SK-N-SH (cell line): ENCODE results near the gene TPSB2. TPM values are rescaled to one million over a fixed set of nuclear protein-coding genes. Genes with fewer than 3 reads are reported as not detected.
"Not testable (repeated sequence)": the region's sequence is repeated elsewhere in the genome, so short reads cannot be mapped to it uniquely, and the experiment has no call there.

Experiments used
- CTCF ChIA-PET: fragments of 300-600, 350-600 bp; formaldehyde crosslinking; extraction: SDS; loops from one replicate; lab custom pipeline; 2021; lab: Yijun Ruan, JAX
- POLR2A ChIA-PET: fragments of 350-600 bp; sonication (Branson Sonifier 250); formaldehyde crosslinking; extraction: SDS; loops from one replicate; lab custom pipeline; 2020; ENCODE audit warnings: antibody characterized with exemption, inconsistent platforms; lab: Yijun Ruan, JAX
- DNase-seq: peaks from one replicate; pipeline ENCODE4 v3.0.0; 2012
- H2AFZ ChIP-seq: fragments of 200-600 bp; sonication (generic); 2 replicates; pipeline ENCODE4 v1.8.1; 2016; ENCODE audit warnings: antibody characterized with exemption, mild to moderate bottlenecking, low read depth
- H3F3A ChIP-seq: fragments of 200-600 bp; sonication (generic); replicated peaks from 2 replicates; pipeline ENCODE3; 2016; ENCODE audit warnings: antibody characterized with exemption, mild to moderate bottlenecking; ENCODE audit not compliant: insufficient read depth
- H3K27ac ChIP-seq, 2 experiments: fragments of 200-500 bp in 1 of 2; fragments of 200-600 bp in 1 of 2; sonication (Bioruptor generic) in 1 of 2; sonication (generic), shearing (Covaris generic) in 1 of 2; 2 replicates each; pipeline versions ENCODE4 v1.5.1 to v1.6.1; 2014 to 2016; ENCODE audit warnings: low read depth in 2 of 2, inconsistent platforms in 1 of 2, low read length in 1 of 2, mild to moderate bottlenecking in 1 of 2, mixed read lengths in 1 of 2
- H3K27me3 ChIP-seq: fragments of 200-600 bp; sonication (generic), shearing (Covaris generic); 2 replicates; pipeline ENCODE4 v1.6.1; 2016; ENCODE audit warnings: mixed run types; ENCODE audit not compliant: insufficient read depth
- H3K36me3 ChIP-seq, 2 experiments: fragments of 200-500 bp in 1 of 2; fragments of 200-600 bp in 1 of 2; sonication (Bioruptor generic) in 1 of 2; sonication (generic) in 1 of 2; replicated peaks in 1 of 2; 2 replicates each; pipeline versions ENCODE3 to v1.5.1; 2014 to 2016; ENCODE audit warnings: low read length in 1 of 2, mild to moderate bottlenecking in 1 of 2; ENCODE audit not compliant: insufficient read depth in 2 of 2, control insufficient read depth in 1 of 2
- H3K4me1 ChIP-seq, 2 experiments: fragments of 200-500 bp in 1 of 2; fragments of 200-600 bp in 1 of 2; sonication (Bioruptor generic) in 1 of 2; sonication (generic), shearing (Covaris generic) in 1 of 2; 2 replicates each; pipeline versions ENCODE4 v1.5.1 to v1.6.1; 2014 to 2016; ENCODE audit warnings: low read depth in 1 of 2, low read length in 1 of 2, mixed run types in 1 of 2; ENCODE audit not compliant: insufficient read depth in 2 of 2, control insufficient read depth in 1 of 2
- H3K4me2 ChIP-seq: fragments of 200-600 bp; sonication (generic), shearing (Covaris generic); 2 replicates; pipeline ENCODE4 v1.6.1; 2017; ENCODE audit warnings: mixed run types
- H3K4me3 ChIP-seq, 2 experiments: fragments of 200-500 bp in 1 of 2; fragments of 200-600 bp in 1 of 2; sonication (Bioruptor generic) in 1 of 2; sonication (generic), shearing (Covaris generic) in 1 of 2; 2 replicates each; pipeline versions ENCODE4 v1.5.1 to v1.8.1; 2014 to 2016; ENCODE audit warnings: low read depth in 2 of 2, inconsistent platforms in 1 of 2, low read length in 1 of 2, mild to moderate bottlenecking in 1 of 2, mixed read lengths in 1 of 2, moderate library complexity in 1 of 2
- H3K79me2 ChIP-seq: fragments of 200-600 bp; sonication (generic); 2 replicates; pipeline ENCODE4 v1.8.1; 2017; ENCODE audit warnings: mild to moderate bottlenecking; ENCODE audit not compliant: insufficient read depth
- H3K9ac ChIP-seq: fragments of 200-600 bp; sonication (generic); 2 replicates; pipeline ENCODE4 v1.6.1; 2017; ENCODE audit warnings: mixed run types
- H3K9me2 ChIP-seq: fragments of 200-600 bp; sonication (generic); 2 replicates; pipeline ENCODE4 v1.6.1; 2017; ENCODE audit warnings: mixed run types
- H3K9me3 ChIP-seq: fragments of 200-600 bp; sonication (generic); 2 replicates; pipeline ENCODE4 v1.6.1; 2017; ENCODE audit warnings: mixed run types, mild to moderate bottlenecking, moderate library complexity
- H4K20me1 ChIP-seq: fragments of 200-600 bp; sonication (generic); 2 replicates; pipeline ENCODE4 v1.6.1; 2017; ENCODE audit warnings: mild to moderate bottlenecking, mixed run types; ENCODE audit not compliant: insufficient read depth
- CHD2 ChIP-seq: fragments of 150-350 bp; IDR thresholded peaks from 2 replicates; pipeline ENCODE4 v1.6.1; 2018; ENCODE audit warnings: low read length; ENCODE audit not compliant: partially characterized antibody
- ELF1 ChIP-seq: IDR thresholded peaks from 2 replicates; pipeline ENCODE4 v1.4.0; 2012
- FOXJ3 ChIP-seq: sonication (generic); formaldehyde crosslinking; IDR thresholded peaks from 2 replicates; pipeline ENCODE4 v1.5.1; 2020; ENCODE audit warnings: mild to moderate bottlenecking, missing genetic modification reagents
- FOXM1 ChIP-seq: IDR thresholded peaks from 2 replicates; pipeline ENCODE4 v1.4.0; 2012; ENCODE audit warnings: low read depth, mild to moderate bottlenecking
- MXI1 ChIP-seq: IDR thresholded peaks from 2 replicates; pipeline ENCODE4 v1.6.1; 2012; ENCODE audit warnings: mild to moderate bottlenecking, low read depth, low read length, improper control_type of control experiment
- NFIC ChIP-seq: IDR thresholded peaks from 2 replicates; pipeline ENCODE4 v1.4.0; 2012; ENCODE audit warnings: borderline replicate concordance
- REST ChIP-seq: IDR thresholded peaks from 2 replicates; pipeline ENCODE4 v1.6.1; 2012; ENCODE audit warnings: mild to moderate bottlenecking, low read depth, low read length, moderate library complexity
- RFX5 ChIP-seq: IDR thresholded peaks from 2 replicates; pipeline ENCODE4 v1.6.1; 2012; ENCODE audit warnings: mild to moderate bottlenecking, improper control_type of control experiment, low read length
- RXRA ChIP-seq: IDR thresholded peaks from 2 replicates; pipeline ENCODE4 v1.4.0; 2012; ENCODE audit warnings: low read depth, mild to moderate bottlenecking, borderline replicate concordance
- SMC3 ChIP-seq: IDR thresholded peaks from 2 replicates; pipeline ENCODE4 v1.6.1; 2012; ENCODE audit warnings: low read depth, low read length, improper control_type of control experiment
- TAF1 ChIP-seq: IDR thresholded peaks from 2 replicates; pipeline ENCODE4 v1.6.1; 2012; ENCODE audit warnings: low read depth, mild to moderate bottlenecking, low read length, moderate library complexity, borderline replicate concordance
- TCF12 ChIP-seq: IDR thresholded peaks from 2 replicates; pipeline ENCODE4 v1.4.0; 2012
- TEAD4 ChIP-seq: IDR thresholded peaks from 2 replicates; pipeline ENCODE4 v1.4.0; 2012; ENCODE audit warnings: mild to moderate bottlenecking, borderline replicate concordance; ENCODE audit not compliant: insufficient read depth
- YY1 ChIP-seq: IDR thresholded peaks from 2 replicates; pipeline ENCODE4 v1.4.0; 2012; ENCODE audit warnings: low read depth, mild to moderate bottlenecking
- ZBTB33 ChIP-seq: IDR thresholded peaks from 2 replicates; pipeline ENCODE4 v1.4.0; 2012; ENCODE audit warnings: low read depth, borderline replicate concordance
- WGBS: methylation state at CpG from one replicate; pipeline ENCODE4 v1.1.6; 2017; ENCODE audit warnings: low lambda C conversion rate; 5-methylcytosine and 5-hydroxymethylcytosine counted together
- polyA plus RNA-seq, 3 experiments: library from polyadenylated mRNA; depleted of rRNA; stranded (reverse); fragments of >200 nt; gene quantifications; 2 replicates each; pipeline ENCODE4 v1.2.3, GENCODE V29; 2012

The TPSB2 gene
- polyA plus RNA-seq, 1 of the 3 experiments (the other 2 are of a cell fraction), result not detected

- Histone ChIP-seq H3K4me2 (no peak overlapping the region), H3K36me3 (no peaks in the 10 kb centered on the region), H3F3A (no peaks in the 10 kb centered on the region), H3K27ac (no peak overlapping the region), H3K79me2 (no peaks in the 10 kb centered on the region), H3K9me3 (no peaks in the 10 kb centered on the region), H3K4me3 (no peak overlapping the region), H2AFZ (no peak overlapping the region), H3K27me3 (peaks cover 60% of the 10 kb centered on the region), H3K9ac (no peak overlapping the region), H3K4me1 (no peaks in the 10 kb centered on the region), H3K9me2 (no peaks in the 10 kb centered on the region), H4K20me1 (no peaks in the 10 kb centered on the region)
- CTCF ChIA-PET, result no interaction called here
- POLR2A ChIA-PET, result no interaction called here
- peak; percentile 57 for DNase-seq
- TF ChIP-seq FOXJ3 (CRISPR knock-in tag) (no peak), FOXM1 (no peak), RFX5 (no peak), YY1 (no peak), TEAD4 (no peak), SMC3 (no peak), TAF1 (no peak)
- 46% methylated on average over 12 of the region's 19 CpGs for WGBS
These were observed 30.5 kb downstream of the TPSB2 start for GRCh38 chr16:1199347-1200013.

- H3K4me3 ChIP-seq, H3K79me2 ChIP-seq, H3K9ac ChIP-seq, H2AFZ ChIP-seq, H3K36me3 ChIP-seq, H3K4me2 ChIP-seq, H3K27ac ChIP-seq, H3F3A ChIP-seq, POLR2A ChIA-PET, H3K4me1 ChIP-seq, H4K20me1 ChIP-seq, H3K9me2 ChIP-seq, H3K9me3 ChIP-seq, CTCF ChIA-PET: not testable (repeated sequence)
- 58% methylated on average over 30 of the region's 44 CpGs for WGBS
- DNase-seq, result peak; percentile 72
- H3K27me3 ChIP-seq, result peaks cover 59% of the 10 kb centered on the region
These were observed 31.2 kb downstream of the TPSB2 start for GRCh38 chr16:1198671-1199346.

- H3K4me2 ChIP-seq, result no peak overlapping the region
- H2AFZ ChIP-seq, result no peak overlapping the region
- DNase-seq, result no peak
- H3K4me1 ChIP-seq, result no peaks in the 10 kb centered on the region; a peak in 1 of 4 replicates
- ChIA-PET POLR2A (no interaction called here), CTCF (no interaction called here)
- peaks cover 8% of the 10 kb centered on the region; the same call in 1 of the 2 replicates for H4K20me1 ChIP-seq
- H3K9me2 ChIP-seq, result no peaks in the 10 kb centered on the region
- no peaks in the 10 kb centered on the region for H3K36me3 ChIP-seq
- 19% methylated on average over 6 of the region's 18 CpGs for WGBS
- peaks cover 53% of the 10 kb centered on the region for H3K27me3 ChIP-seq
- H3K9ac ChIP-seq, result no peak overlapping the region
- no peaks in the 10 kb centered on the region for H3K79me2 ChIP-seq
- H3K27ac ChIP-seq, result no peak overlapping the region
- no peak overlapping the region for H3K4me3 ChIP-seq
- H3F3A ChIP-seq, result no peaks in the 10 kb centered on the region
- no peaks in the 10 kb centered on the region for H3K9me3 ChIP-seq
- TF ChIP-seq NFIC, result no peak
- no peak for TF ChIP-seq ELF1
- TF ChIP-seq CHD2, result no peak
- TF ChIP-seq REST, result no peak
- TF ChIP-seq TAF1, result no peak
- no peak for TF ChIP-seq MXI1
- TF ChIP-seq RXRA, result no peak
- no peak for TF ChIP-seq TCF12
- TF ChIP-seq YY1, result no peak
- TF ChIP-seq ZBTB33, result no peak
These were observed 31.8 kb downstream of the TPSB2 start for GRCh38 chr16:1198194-1198593.
